CD14-positive monocyte (primary cell): ENCODE measurements around the gene RNGTT. TPM values are rescaled to one million over a fixed set of nuclear protein-coding genes. Genes with fewer than 3 reads are reported as not detected.

Experiments used
- DNase-seq, 3 donors: peaks; one replicate each; pipeline ENCODE4 v3.0.0-alpha.2; 2011 to 2022
- H2AFZ ChIP-seq: 2 replicates; pipeline ENCODE4 v1.6.0; 2012; ENCODE audit warnings: mild to moderate bottlenecking, low read depth, low read length, inconsistent platforms; ENCODE audit not compliant: insufficient read depth, poor library complexity, severe bottlenecking
- H3K27ac ChIP-seq, 2 donors: 1 replicate in 1 of 2; 2 replicates in 1 of 2; pipeline ENCODE4 v1.5.1; 2012 to 2013; ENCODE audit warnings: low read length in 2 of 2, control low read depth in 1 of 2, inconsistent platforms in 1 of 2, low read depth in 1 of 2, mild to moderate bottlenecking in 1 of 2
- H3K27me3 ChIP-seq, 2 donors: one replicate each; pipeline versions ENCODE4 v1.6.0 to v1.6.1; 2011 to 2013; ENCODE audit warnings: low read length in 2 of 2; ENCODE audit not compliant: control insufficient read depth in 2 of 2, insufficient read depth in 2 of 2
- H3K36me3 ChIP-seq, 2 donors: replicated peaks in 1 of 2; 1 replicate in 1 of 2; 2 replicates in 1 of 2; pipeline versions ENCODE4 v1.5.1 to v1.6.1; 2012 to 2013; ENCODE audit warnings: low read length in 2 of 2, control low read depth in 1 of 2, inconsistent platforms in 1 of 2, mild to moderate bottlenecking in 1 of 2; ENCODE audit not compliant: insufficient read depth in 2 of 2, control insufficient read depth in 1 of 2
- H3K4me1 ChIP-seq, 2 donors: 1 replicate in 1 of 2; 2 replicates in 1 of 2; pipeline versions ENCODE4 v1.5.1 to v1.6.1; 2012 to 2013; ENCODE audit warnings: low read length in 2 of 2, control low read depth in 1 of 2, inconsistent platforms in 1 of 2, mild to moderate bottlenecking in 1 of 2, moderate library complexity in 1 of 2; ENCODE audit not compliant: insufficient read depth in 2 of 2, control insufficient read depth in 1 of 2
- H3K4me2 ChIP-seq: replicated peaks from 2 replicates; pipeline ENCODE3; 2012; ENCODE audit warnings: low read length, moderate library complexity, mild to moderate bottlenecking; ENCODE audit not compliant: poor library complexity, severe bottlenecking; ENCODE audit errors: extremely low read depth
- H3K4me3 ChIP-seq, 3 experiments: fragments of 200-600 bp in 1 of 3; sonication (generic) in 1 of 3; replicated peaks in 1 of 3; 1 replicate in 2 of 3; 2 replicates in 1 of 3; pipeline ENCODE4 v1.5.1; 2011 to 2013; ENCODE audit warnings: low read length in 3 of 3, mild to moderate bottlenecking in 3 of 3, control low read depth in 2 of 3, low read depth in 2 of 3, inconsistent platforms in 1 of 3, moderate library complexity in 1 of 3
- H3K79me2 ChIP-seq: 2 replicates; pipeline ENCODE4 v1.6.0; 2012; ENCODE audit warnings: mild to moderate bottlenecking, control low read depth, inconsistent platforms, low read length, moderate library complexity; ENCODE audit not compliant: insufficient read depth
- H3K9ac ChIP-seq: 2 replicates; pipeline ENCODE4 v1.6.0; 2017; ENCODE audit warnings: low read length, mild to moderate bottlenecking; ENCODE audit not compliant: insufficient read depth, poor library complexity, severe bottlenecking
- H3K9me3 ChIP-seq, 2 donors: replicated peaks in 1 of 2; 1 replicate in 1 of 2; 2 replicates in 1 of 2; pipeline versions ENCODE4 v1.5.1 to v1.6.1; 2012 to 2013; ENCODE audit warnings: low read length in 2 of 2, control low read depth in 1 of 2; ENCODE audit not compliant: control insufficient read depth in 1 of 2, insufficient read depth in 1 of 2
- H4K20me1 ChIP-seq: 2 replicates; pipeline ENCODE4 v1.6.0; 2012; ENCODE audit warnings: mild to moderate bottlenecking, low read length, control low read depth, moderate library complexity; ENCODE audit not compliant: insufficient read depth
- H3K27ac Mint-ChIP-seq, 7 donors: one replicate each; pipeline ENCODE4 v1.8.0; 2020; ENCODE audit warnings: mild to moderate bottlenecking in 7 of 7, mixed read lengths in 7 of 7, moderate library complexity in 6 of 7, inconsistent platforms in 2 of 7
- H3K27me3 Mint-ChIP-seq, 3 donors: one replicate each; pipeline ENCODE4 v1.8.0; 2021 to 2022; ENCODE audit warnings: low read depth in 3 of 3, mild to moderate bottlenecking in 3 of 3, mixed read lengths in 3 of 3, moderate library complexity in 3 of 3, inconsistent platforms in 1 of 3
- H3K36me3 Mint-ChIP-seq, 2 donors: one replicate each; pipeline ENCODE4 v1.8.0; 2020; ENCODE audit warnings: mixed read lengths in 2 of 2, inconsistent platforms in 1 of 2, mild to moderate bottlenecking in 1 of 2
- H3K4me1 Mint-ChIP-seq: one replicate; pipeline ENCODE4 v1.8.0; 2020; ENCODE audit warnings: mild to moderate bottlenecking, mixed read lengths
- H3K4me3 Mint-ChIP-seq, 2 donors: one replicate each; pipeline ENCODE4 v1.8.0; 2020; ENCODE audit warnings: mild to moderate bottlenecking in 2 of 2, mixed read lengths in 2 of 2, moderate library complexity in 1 of 2
- H3K9me3 Mint-ChIP-seq, 7 donors: one replicate each; pipeline ENCODE4 v1.8.0; 2020 to 2022; ENCODE audit warnings: mixed read lengths in 7 of 7, mild to moderate bottlenecking in 6 of 7, moderate library complexity in 6 of 7, inconsistent platforms in 2 of 7
- CTCF ChIP-seq: fragments of 200-600 bp; IDR thresholded peaks from one replicate; pipeline ENCODE4 v1.8.0; 2022; ENCODE audit warnings: antibody characterized with exemption, mild to moderate bottlenecking
- WGBS: methylation state at CpG from one replicate; pipeline ENCODE4 v1.1.5; 2013; ENCODE audit warnings: missing lambda C conversion rate; ENCODE audit not compliant: insufficient coverage; 5-methylcytosine and 5-hydroxymethylcytosine counted together
- intact Hi-C, 2 donors: fragments of 100-400 bp; cut with micrococcal nuclease; formaldehyde crosslinking; loops; one replicate each; pipeline versions ENCODE4 v1.15.0 to v1.15.1; 2023
- polyA plus RNA-seq, 3 donors: library from polyadenylated mRNA; depleted of rRNA in 1 of 3; unstranded in 2 of 3; stranded (reverse) in 1 of 3; fragments of 300-500 nt in 2 of 3; fragments of >200 nt in 1 of 3; fragmentation: Illumina TruSeq in 2 of 3; gene quantifications; 1 replicate in 2 of 3; 2 replicates in 1 of 3; pipeline ENCODE4 v1.2.3, GENCODE V29; 2012 to 2021

The RNGTT gene
- polyA plus RNA-seq, 3 donors, result 2.3 to 8.6 (median 5.8) TPM

- Mint-ChIP-seq H3K4me3 (no peak overlapping the region), H3K36me3 (peaks cover 24 to 38% of the 10 kb centered on the region in 2 donors), H3K27me3 (peaks cover 0 to 2% (median 0%) of the 10 kb centered on the region in 3 donors), H3K9me3 (peaks cover 10 to 19% (median 11%) of the 10 kb centered on the region in 7 donors), H3K27ac (no peak overlapping the region), H3K4me1 (no peaks in the 10 kb centered on the region)
- H3K4me3 ChIP-seq, result no peak overlapping the region
- peaks cover 0 to 11% of the 10 kb centered on the region in 2 donors for H3K36me3 ChIP-seq
- H3K9ac ChIP-seq, result no peak overlapping the region
- no peak overlapping the region for H3K4me2 ChIP-seq
- H3K9me3 ChIP-seq, result peaks cover 13% of the 10 kb centered on the region in 2 donors
- no peaks in the 10 kb centered on the region for H4K20me1 ChIP-seq
- H2AFZ ChIP-seq, result no peak overlapping the region
- TF ChIP-seq CTCF, result no peak
- DNase-seq, result no peak
- intact Hi-C loops, result no loop called here
- H3K27me3 ChIP-seq, result no peaks in the 10 kb centered on the region
- H3K79me2 ChIP-seq, result no peaks in the 10 kb centered on the region
- no peaks in the 10 kb centered on the region for H3K4me1 ChIP-seq
- H3K27ac ChIP-seq, result no peak overlapping the region
Measured at GRCh38 chr6:88808381-88808780, 155.0 kb downstream of the RNGTT start.

- no peak overlapping the region for H3K9ac ChIP-seq
- TF ChIP-seq CTCF, result no peak
- H4K20me1 ChIP-seq, result no peaks in the 10 kb centered on the region
- no peaks in the 10 kb centered on the region for H3K79me2 ChIP-seq
- Mint-ChIP-seq H3K9me3 (peaks cover 10 to 19% (median 11%) of the 10 kb centered on the region in 7 donors), H3K27ac (no peak overlapping the region), H3K27me3 (peaks cover 0 to 2% (median 0%) of the 10 kb centered on the region in 3 donors), H3K4me3 (no peak overlapping the region), H3K4me1 (no peaks in the 10 kb centered on the region), H3K36me3 (peaks cover 27 to 45% of the 10 kb centered on the region in 2 donors)
- DNase-seq, result no peak
- H3K27me3 ChIP-seq, result no peaks in the 10 kb centered on the region
- H3K4me2 ChIP-seq, result no peak overlapping the region
- WGBS, result no CpG with 5 or more reads among the region's 1 CpG
- intact Hi-C loops, result no loop called here
- peaks cover 13% of the 10 kb centered on the region in 2 donors for H3K9me3 ChIP-seq
- no peak overlapping the region for H3K27ac ChIP-seq
- H3K4me1 ChIP-seq, result no peaks in the 10 kb centered on the region
- H2AFZ ChIP-seq, result no peak overlapping the region
- peaks cover 0 to 11% of the 10 kb centered on the region in 2 donors for H3K36me3 ChIP-seq
- H3K4me3 ChIP-seq, result no peak overlapping the region
Measured at GRCh38 chr6:88807622-88808021, 155.8 kb downstream of the RNGTT start.
